GM21576 (cell line): Measurements from ENCODE around the gene LRRC1.
"Not testable (repeated sequence)": the region's sequence is repeated elsewhere in the genome, so short reads cannot be mapped to it uniquely, and the experiment has no call there.

Source experiments
- ATAC-seq: cut with Tn5 transposase; IDR thresholded peaks from one replicate; pipeline ENCODE4 v1.9.1; 2021; ENCODE audit warnings: mild to moderate bottlenecking, moderate library complexity; ENCODE audit not compliant: unreplicated experiment

Gene LRRC1

DNA sequence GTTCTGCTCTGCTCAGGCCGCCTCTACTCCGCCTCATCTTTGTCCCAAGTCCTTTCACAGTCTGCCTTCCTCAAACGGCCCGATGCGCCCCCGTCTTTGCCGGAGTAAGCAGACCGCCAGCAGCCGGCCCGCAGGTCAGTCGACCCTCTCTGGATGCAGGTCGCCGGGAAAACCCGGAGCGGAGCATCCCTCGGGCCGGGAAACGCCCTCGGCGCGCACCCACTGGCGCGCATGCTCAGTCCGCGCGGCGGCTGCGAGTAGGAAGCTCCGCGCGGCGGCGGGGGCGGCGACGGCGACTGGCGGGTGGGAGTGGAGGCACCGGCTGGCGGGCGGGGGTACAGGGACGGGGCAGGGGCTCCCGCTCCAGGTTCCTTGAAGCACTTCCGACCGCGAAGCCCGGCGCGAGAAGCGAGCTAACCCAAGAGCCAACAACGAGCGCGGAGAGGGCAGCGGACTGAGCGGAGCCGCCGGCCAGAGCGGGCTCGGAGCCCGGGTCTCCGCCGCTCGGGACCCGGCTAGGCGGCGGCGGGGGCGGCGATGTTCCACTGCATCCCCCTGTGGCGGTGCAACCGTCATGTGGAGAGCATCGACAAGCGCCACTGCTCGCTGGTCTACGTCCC lies at the start of gene LRRC1:
TSS of gene LRRC1 (plus strand) at position 286 of the 620 bp plus-strand sequence. CDS start at position 538, 252 bp downstream.
- peak; percentile 75 for ATAC-seq

DNA sequence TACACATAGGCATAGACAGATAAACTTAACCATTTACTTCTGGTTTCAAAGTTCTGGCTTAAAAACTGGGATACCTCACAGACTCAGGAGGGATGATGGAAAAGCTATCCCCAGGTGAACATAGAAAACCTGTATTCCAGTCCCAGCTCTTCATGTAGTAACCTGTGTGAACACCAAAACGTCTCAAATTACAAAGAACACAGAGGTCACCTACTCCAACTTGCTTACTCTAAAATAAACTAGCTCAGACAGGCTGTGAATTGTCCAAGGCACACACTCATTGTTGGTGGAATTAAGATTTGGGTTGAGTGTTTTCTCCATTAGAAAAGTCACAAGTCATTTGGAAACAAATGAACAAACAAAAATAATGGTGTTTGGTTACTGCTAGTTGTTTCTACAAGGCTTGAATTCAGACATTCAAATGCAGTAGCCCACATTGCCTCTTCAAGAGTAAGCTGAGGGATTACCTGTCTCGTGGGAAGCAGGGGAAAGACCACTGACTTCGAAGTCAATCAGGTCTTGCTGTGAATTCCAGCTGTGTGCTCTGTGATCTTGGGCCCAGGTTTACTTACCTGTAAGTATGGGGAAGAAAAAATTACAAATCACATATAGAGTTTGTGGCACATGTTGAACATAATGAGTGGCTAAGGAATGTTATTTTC lies 48.2 kb upstream of the LRRC1 start:
- ATAC-seq, result no peak

DNA sequence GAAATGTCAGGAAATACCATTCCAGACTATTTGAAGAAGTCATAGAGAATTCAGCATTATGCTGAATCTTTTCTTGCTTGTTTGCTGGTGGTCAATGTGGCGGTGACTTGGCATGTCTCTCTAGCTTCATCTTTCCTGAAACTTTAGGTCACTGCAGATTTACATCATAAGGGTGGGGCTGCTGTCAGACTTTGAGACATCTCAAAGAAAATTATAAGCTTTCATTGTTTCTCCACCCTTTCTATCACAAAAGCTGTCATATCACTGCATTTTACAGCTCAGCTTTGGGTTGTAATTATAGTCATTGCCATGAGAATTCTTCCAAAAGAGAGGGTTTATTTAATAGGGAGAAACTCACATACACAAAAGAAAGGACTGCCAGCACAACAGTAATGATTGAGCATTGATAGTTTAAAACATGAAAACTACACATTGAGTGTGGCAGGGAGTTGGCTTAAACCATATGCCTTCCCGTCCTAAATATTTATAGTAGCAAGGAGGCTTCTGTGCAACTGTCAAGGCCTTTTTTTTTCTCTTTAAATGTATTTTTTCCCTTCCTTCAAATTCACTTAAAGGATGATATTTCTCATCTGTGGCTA lies 44.7 kb upstream of the LRRC1 start:
- ATAC-seq, result no peak

DNA sequence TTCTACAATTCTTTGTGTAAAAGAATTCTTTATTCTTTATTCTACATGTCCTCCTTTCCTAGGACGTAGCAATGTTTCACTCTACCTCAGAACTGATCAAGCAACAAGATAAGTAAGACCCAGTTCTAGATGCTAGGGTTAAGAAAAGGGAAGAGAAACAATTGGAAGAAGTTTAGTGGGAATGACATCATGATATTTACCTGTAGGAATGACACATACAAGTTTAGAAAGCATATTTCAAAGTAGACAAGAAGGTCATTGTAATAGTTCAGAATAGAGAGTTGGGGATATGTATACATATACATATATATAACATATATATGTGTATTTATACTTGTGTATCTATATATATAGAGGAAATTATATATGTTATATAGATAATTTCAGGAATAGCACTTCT lies 43.4 kb upstream of the LRRC1 start:
- ATAC-seq, result no peak

DNA sequence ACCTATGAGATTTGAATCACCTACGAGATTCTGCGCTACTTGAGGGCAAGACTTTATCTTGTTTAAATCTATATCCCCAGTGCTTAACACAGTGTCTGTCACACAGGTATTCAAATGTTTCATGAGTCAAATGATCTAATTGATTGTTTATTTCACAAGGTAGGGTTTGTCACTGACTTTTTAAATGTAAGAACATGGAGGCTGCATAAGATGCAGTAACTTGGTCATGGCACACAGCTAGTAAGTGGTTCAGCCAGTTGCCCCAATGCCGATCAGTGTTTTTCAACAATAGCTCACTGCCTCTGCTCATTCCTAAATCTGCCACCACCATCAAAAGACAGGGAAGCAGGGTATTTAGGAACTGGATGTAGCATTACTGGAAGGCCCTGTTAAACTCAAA lies 42.4 kb upstream of the LRRC1 start:
- ATAC-seq, result no peak

DNA sequence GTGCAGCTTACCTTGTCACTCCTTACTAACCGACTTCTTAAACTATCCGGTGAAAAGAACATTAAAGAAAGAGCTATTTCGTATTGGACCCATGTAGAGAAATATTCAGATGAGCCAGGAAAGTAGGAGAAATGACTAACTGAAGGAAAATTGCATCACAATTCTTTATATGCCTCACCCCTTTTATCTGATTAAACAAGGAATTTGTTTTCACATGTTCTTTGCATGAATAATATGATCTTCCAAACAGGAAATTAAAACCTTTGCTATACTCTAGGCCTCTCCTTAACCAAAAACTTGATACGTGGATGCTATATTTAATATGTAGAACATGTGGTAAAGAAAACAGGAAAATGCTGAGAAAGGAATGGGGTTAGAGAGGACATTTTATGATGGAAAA lies 41.9 kb upstream of the LRRC1 start:
- ATAC-seq, result no peak

DNA sequence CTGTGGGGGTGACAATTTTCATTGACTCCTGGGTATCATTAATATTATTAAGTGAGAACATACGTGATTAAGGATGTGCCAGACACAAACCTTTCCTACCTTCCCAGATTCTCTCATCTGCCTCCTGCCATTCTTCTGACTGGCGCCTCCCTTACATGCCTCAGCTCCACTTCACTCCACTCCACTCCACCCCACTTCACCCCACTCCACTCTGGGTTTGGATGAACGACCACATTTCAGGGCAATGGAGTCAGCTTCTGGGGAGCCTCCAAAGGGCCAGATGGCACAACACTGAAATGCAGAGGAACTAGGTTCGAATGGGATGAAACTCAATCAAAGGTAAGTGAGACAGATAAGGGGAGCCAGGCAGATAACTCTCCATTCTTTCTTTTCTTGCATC lies 40.5 kb upstream of the LRRC1 start:
- ATAC-seq, result no peak

DNA sequence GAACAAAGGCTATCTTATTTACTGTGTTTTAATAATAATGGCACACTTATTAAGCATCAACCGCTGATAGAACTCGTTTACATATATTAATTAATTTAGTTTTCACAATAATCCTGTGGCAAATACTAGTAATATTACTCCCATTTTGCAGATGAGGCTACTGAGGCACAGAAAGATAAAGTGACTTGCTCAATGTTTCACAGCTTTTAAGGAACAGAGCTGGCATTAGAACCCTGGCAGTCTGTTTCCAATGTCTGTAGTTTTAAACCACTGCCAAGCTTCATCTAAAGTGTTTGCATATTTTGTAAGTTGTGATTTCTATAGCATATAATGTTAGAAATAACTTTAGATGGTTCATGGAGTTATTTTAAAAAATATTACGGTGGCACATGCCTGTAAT lies 38.4 kb upstream of the LRRC1 start:
- no peak for ATAC-seq

DNA sequence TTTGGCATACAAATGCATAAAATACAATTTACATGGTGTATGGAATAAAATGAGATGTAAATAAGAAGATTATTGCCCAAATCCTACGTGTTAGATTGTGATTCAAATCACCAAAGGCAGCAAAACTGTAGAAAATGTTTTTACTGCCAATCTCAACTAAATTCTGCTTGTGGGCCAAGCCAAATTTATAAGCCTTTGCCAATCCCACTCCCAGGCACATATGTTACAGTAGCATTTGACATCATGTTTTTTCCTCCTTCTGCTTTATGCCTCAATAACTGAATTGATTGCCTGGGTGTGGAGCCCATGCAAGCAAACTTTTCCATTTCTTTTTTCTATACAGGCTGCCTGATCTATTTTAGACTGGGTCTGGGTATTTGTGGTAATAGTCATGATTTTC lies 36.3 kb upstream of the LRRC1 start:
- no peak for ATAC-seq

DNA sequence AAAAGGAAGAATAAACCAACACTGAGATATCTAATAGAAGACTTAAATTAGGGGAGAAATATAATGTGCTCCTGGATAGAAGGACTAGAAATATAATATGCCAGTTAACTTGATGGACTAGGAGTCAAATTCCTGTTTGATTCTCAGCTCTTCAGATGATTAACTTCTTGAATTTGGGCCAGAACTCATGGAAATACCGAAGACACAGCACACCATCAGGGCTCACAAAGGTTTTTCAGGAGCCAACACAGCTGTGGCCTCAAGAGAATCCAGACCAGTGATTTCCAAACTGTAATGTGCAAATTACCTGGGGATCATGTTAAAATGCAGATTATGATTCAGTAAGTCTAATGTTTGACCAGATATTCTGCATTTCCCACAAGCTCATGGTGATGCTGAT lies 33.8 kb upstream of the LRRC1 start:
- no peak for ATAC-seq

DNA sequence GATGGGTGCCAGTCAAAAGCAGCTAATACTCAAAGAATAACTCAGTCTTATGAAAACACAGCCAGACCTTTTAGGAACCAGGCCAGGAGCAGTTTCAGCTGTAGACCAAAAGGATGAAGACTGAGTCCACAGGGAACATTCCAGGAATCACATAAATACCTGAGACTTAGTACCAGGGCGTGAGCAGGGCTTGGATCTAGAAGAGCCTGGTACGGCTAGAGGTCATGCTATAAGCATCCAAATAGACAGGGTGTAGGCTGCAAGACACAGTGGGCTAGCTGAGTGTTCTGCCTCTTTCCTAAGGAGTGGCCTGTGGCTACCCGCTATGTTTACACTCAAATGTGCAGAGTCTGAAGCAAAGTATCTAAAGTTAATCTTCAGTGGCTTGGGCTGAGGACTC lies 29.5 kb upstream of the LRRC1 start:
- ATAC-seq, result no peak

DNA sequence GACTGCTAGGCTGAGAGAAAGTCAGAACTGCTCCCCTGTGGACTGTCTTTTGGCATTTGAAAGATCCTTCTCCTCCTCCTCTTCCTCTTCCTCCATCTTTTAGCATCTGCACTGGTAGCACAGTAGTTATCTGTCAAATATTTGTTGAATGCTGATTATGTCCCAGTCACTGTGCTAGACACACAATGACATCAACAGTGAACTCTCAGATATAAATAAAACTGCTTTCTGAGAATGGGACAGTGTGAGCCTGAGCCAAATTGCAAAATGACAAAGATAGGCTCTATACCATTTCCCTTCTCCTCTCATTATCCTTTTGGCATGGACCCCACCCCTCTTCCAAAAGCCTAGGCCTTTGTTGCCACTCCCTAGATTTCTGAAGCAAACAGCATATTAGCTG lies 27.9 kb upstream of the LRRC1 start:
- no peak for ATAC-seq

DNA sequence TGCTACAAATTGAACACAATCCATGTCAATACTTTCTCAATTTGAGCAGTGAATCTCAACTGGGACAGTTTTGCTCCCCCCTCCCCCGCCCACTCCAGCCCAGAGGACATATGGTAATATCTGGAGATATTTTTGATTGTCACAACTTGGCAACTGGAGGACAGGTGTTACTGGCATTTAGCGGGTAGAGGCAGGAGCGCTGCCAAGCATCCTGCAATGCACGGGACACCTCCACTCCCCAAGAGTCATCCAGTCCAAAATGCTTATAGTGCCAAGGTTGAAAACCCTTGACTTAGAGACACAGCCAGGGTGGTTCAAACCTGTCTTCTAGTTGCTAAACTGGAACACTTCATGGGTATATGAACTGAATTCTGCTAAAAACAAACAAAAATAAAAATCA lies 26.9 kb upstream of the LRRC1 start:
- ATAC-seq, result no peak

DNA sequence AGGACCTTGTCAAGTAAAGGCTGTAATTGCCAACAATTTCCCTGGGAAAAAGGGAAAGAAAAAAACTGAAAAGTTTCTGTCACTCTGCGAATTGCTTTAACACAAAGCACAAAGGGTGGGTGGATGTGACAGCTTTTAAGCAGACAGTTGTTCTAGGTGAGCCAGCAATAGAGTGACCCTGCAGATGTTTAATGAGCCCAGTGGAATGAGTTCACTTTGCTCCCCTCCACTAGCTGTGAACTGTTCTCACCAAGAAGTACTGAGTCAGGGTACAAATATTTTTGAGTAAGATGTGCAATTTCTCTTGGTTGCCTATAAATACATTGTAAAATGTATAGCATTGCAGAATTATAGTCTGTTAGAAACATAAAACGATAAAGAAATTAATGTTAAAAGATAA lies 26.2 kb upstream of the LRRC1 start:
- ATAC-seq, result no peak

DNA sequence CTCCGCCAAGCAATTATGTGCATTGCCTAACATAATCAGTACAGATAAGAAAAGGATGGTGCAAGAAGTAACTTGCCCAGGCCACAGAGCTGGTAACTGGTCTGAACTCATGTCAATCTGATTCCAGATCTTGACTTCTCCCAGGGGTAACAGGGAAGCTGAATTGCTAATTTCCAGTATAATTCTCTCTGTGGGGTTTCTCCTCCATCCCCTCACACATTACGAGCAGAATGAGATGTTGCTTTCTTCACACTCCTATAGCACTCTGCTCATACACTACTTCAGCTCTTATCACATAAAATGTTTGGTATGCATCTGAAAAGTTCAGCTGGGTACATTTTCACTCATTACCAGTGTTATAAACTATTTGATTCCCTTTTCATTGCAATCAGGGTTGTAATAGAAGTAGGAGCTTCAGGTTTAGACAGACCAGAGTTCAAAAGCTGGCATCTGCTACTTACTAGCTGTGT lies 24.0 kb upstream of the LRRC1 start:
- no peak for ATAC-seq

DNA sequence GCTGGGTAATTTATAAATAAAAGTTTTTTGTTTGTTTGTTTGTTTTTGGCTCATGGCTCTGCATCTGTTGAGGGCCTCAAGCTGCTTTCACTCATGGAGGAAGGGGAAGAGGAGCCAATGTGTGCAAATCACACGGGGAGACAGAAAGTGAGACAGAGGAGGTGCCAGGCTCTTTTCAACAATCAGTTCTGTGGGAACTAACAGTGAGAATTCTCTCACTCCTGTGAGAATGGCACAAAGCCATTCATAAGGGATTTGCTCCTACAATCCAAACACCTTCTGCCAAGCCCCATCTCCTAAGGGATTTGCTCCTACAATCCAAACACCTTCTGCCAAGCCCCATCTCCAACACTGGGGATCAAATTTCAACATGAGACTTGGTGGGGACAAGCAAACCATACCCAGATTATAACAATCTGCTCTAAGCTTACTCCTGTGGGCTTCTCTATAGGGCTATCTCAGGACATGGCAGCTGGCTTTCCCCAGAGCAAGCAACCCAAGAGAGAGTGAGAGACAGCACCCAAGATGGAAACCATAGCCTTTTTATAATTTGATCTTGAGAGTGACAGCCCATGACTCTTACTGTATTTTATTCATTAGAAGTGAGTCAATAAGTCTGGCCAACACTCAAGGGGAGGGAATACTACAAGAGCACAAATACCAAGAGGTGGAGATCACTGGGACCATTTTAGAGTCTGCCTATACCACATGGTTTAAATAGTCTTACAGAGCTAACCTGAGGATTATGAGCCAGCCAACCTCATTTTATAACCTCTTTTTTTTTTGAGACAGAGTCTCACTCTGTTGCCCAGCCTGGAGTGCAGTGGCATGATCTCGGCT lies 22.8 kb upstream of the LRRC1 start:
- no peak for ATAC-seq

DNA sequence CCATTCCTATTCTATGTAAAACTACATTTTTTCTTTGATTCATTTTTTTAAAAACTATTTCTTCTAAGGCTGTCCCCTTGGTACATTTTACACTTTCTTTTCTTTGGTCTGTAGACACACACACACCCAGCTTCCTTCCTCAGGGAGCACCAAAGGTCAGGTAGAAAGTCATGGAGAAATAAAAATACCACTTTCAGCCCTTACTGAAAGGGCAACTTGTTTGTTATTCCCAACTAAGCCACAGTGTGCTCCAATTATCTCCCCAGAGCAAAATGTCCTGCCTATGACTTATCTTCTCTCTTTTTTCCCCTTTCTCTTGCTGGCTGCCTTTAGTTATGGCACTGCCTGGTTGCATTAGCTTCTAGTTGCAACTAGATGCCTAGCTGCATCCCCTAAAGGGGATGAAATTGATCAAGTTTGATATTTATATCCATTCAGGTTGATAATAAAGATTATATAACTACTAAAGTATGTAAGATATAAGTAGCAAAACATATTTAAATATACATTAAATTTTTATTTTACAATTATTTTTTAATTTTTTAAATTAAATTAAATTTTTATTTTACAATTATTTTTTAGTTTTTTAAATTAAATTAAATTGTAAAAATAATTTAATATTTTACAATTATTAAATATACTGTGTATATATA lies 21.6 kb upstream of the LRRC1 start:
- no peak for ATAC-seq

DNA sequence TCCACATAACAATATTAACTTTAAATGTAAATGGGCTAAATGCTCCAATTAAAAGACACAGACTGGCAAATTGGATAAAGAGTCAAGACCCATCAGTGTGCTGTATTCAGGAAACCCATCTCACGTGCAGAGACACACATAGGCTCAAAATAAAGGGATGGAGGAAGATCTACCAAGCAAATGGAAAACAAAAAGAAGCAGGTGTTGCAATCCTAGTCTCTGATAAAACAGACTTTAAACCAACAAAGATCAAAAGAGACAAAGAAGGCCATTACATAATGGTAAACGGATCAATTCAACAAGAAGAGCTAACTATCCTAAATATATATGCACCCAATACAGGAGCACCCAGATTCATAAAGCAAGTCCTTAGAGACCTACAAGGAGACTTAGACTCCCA lies 18.7 kb upstream of the LRRC1 start:
- ATAC-seq, result not testable (repeated sequence)

DNA sequence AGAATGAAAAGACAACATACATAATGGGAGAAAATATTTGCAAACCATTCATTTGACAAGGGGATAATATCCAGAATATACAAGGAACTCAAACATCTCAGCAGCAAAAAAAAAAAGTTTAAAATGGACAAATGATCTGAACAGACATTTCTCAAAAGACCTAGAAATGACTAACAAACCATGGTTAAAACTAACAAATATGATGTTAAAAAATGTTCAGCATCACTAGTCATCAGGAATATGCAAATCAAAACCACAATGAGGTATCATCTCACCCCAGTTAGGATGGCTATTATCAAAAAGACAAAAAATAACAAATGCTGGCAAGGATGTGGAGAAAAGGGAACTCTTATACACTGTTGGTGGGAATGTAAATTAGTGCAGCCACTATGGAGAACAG lies 9.8 kb upstream of the LRRC1 start:
- ATAC-seq, result not testable (repeated sequence)

DNA sequence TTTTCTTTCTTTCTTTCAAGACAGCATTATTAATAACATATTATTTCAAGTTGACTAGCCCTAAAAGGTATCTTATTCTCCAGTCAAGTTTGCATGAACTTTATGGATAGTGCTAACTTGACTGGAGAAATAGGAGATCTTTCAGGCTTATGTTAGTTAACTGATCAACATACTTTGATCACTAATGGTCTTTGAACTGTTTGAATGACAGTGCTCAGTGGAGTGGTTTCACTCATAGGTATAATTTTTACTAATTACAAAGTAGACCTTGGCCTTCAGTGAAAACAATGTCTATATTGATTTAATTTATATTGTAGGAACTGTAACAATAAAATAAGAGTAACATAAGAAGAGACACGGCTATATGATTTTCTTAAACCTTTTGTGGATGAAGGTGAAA lies 8.0 kb upstream of the LRRC1 start:
- no peak for ATAC-seq

DNA sequence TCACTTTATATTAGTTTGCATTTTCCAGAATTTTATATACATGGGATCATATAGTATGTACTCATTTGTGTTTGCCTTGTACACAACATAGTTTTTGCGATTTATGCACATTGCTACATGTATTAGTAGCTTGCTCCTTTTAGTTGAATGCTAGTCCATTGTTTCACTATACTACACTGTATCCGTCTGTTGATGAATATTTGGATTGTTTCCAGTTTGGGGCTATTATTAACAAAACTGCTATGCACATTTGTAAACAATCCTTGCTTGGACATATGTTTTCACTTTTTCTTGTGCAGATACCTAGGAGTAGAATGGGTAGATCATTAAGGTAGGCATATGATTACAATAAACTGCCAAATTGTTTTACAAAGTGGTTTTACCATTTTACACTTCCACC lies 3.9 kb upstream of the LRRC1 start:
- no peak for ATAC-seq
